GM19239 (cell line): Measurements from ENCODE around the gene CYTH4.
A peak's percentile ranks its signal among the peaks of the same experiment; 100 is the strongest.
"Not testable (repeated sequence)": the region's sequence is repeated elsewhere in the genome, so short reads cannot be mapped to it uniquely, and the experiment has no call there.

Source experiments
- DNase-seq: peaks from one replicate; pipeline ENCODE4 v3.0.0; 2011; ENCODE audit warnings: low spot score; ENCODE audit not compliant: insufficient read length
- FAIRE-seq: peaks from 2 replicates; lab custom pipeline; 2011; peaks lifted over from hg19 to GRCh38; lab: Jason Lieb, UNC

Gene CYTH4

DNA sequence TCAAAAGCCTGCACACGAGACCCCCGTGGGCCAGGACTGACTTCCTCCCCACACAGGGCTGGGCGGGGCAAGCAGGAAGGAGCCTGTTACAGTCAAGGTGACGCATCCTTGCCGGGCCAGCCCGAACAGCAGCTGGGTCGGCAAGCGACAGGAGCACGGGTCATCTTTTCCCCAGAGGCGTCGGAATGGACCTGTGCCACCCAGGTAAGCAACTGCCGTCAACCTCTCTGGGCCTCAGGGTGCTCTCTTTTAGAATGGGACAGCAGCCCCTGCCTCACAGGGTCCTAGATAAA lies at the start of gene CYTH4:
TSS of gene CYTH4 (plus strand) at position 124 of the 293 bp plus-strand sequence. CDS start at position 186, 62 bp downstream.
- FAIRE-seq, result peak; percentile 97
- peak; percentile 59 for DNase-seq

GRCh38 chr22:37233371-37233750 lies 48.9 kb upstream of the CYTH4 start:
- not testable (repeated sequence) for DNase-seq, FAIRE-seq

GRCh38 chr22:37233751-37234631 lies 48.3 kb upstream of the CYTH4 start:
- no peak for DNase-seq
- no peak for FAIRE-seq

- DNase-seq (no peak), FAIRE-seq (no peak)
These were observed 47.3 kb upstream of the CYTH4 start for GRCh38 chr22:37234736-37235711.

GRCh38 chr22:37235897-37236607 lies 46.3 kb upstream of the CYTH4 start:
- FAIRE-seq (no peak), DNase-seq (no peak)

DNA sequence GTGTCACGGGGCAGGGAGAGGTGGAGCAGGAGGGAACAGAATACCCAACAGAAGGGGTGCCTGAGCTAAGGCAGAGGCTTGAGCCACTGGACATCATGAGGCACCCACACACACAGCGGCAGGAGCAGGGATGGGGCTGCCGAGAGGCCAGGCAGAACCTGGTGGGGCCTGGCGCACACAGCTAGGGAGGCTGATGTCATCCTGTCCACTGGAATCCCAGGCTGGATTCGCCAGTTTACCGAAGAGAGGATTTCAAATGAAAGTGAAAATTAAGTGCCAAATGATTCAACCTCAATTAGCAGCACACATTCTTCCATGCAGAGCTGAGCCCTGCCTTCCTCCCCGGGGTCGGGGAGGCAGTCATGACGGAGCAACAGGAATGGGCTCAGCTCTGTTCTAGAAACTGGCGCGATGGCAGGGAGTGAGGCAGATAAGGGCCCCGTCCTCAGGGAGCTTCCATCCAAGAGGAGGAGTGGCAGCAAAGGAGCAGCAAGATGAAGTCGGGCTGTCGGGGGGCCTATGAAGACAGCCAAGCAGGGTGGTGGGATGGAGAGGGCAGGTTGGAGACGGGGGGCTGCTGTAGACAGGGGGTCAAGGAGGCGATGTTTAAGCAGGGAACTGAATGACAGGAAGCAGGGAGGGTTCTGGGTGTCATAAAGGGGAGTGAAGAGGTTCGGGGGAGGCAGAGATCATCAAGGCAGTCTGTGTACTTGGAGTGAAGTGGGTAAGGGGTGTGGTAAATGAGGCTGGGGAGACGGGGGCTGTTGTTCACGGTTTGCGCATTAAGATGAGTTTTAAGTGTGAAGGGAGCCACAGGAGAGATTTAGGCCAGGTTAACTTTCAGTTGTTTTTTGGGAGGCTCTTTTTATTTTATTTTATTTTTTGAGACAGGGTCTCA lies 44.7 kb upstream of the CYTH4 start:
- DNase-seq (no peak), FAIRE-seq (no peak)

GRCh38 chr22:37239336-37240239 lies 42.7 kb upstream of the CYTH4 start:
- DNase-seq, result no peak

GRCh38 chr22:37240240-37240940 lies 41.9 kb upstream of the CYTH4 start:
- DNase-seq (no peak), FAIRE-seq (no peak)

More at GRCh38 chr22:37239336-37240239, 42.7 kb upstream of the CYTH4 start:
- peak; percentile 52 for FAIRE-seq

- no peak for DNase-seq
- no peak for FAIRE-seq
These were observed 41.4 kb upstream of the CYTH4 start for GRCh38 chr22:37240941-37241320.

DNA sequence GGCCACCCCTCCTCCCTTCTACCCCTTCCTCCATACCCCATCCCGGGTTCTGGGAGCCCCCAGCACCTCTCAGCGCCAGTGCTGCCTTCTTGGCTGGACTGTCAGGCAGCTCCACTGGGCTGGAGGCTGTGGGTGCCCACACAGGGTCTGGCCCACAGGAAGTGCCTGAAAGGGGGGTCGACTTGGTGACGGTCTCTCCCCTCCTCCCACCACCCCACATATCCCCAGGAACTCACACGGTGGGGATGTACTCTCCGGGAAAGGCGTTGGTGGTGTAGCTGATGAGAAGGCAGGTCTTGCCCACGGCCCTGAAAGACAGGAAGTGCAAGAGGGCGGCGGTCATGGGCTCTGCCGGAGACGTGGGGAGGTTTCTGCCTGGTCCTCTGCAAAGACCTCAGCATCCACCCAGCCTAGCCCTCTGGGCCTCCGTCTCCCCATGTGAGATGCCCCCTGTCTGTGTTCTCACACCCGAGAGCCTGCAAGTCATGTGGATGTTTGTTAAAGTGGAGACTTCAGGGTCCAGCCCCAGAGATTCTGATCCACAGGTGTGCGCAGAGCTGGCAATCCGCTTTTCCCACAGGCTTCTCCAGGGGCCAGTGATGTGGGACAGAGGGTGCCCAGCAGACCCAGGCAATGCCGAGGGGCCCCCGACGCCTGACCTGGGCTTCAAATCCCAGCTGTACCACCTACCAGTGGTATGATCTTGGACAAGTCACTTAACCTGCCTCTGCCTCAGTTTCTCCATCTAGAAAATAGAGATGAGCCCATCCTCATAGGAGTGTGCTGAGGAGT lies 40.8 kb upstream of the CYTH4 start:
- DNase-seq (no peak), FAIRE-seq (no peak)

DNA sequence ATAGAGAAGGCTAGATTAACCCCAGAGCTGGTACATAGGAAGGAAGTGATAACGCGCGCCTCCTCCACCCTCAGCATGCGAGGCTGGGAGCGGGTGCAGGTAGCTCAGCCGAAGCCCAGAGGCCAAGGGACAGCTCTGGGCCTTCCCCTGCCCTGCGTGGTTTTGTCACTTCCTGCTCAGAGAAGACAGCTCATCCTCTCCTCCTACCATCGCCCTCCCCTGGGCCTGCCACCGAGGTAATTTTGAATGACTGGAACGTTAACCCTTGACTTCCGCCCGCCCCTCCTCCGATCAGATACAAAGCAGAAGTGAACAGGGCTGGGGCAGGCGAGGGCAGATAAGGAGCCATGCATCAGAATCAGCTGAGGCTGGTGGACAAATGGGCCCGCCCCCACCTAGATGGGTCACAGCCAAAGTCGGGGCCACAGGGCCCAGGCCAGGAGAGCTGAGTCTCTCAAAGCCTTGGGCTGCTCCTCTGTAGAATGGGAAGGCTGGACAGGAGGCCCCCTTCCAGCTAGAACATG lies 39.9 kb upstream of the CYTH4 start:
- FAIRE-seq (peak; percentile 100), DNase-seq (peak; percentile 86)

- no peak for DNase-seq
- FAIRE-seq, result peak; percentile 83
These were observed 38.8 kb upstream of the CYTH4 start for GRCh38 chr22:37243402-37244113.

DNA sequence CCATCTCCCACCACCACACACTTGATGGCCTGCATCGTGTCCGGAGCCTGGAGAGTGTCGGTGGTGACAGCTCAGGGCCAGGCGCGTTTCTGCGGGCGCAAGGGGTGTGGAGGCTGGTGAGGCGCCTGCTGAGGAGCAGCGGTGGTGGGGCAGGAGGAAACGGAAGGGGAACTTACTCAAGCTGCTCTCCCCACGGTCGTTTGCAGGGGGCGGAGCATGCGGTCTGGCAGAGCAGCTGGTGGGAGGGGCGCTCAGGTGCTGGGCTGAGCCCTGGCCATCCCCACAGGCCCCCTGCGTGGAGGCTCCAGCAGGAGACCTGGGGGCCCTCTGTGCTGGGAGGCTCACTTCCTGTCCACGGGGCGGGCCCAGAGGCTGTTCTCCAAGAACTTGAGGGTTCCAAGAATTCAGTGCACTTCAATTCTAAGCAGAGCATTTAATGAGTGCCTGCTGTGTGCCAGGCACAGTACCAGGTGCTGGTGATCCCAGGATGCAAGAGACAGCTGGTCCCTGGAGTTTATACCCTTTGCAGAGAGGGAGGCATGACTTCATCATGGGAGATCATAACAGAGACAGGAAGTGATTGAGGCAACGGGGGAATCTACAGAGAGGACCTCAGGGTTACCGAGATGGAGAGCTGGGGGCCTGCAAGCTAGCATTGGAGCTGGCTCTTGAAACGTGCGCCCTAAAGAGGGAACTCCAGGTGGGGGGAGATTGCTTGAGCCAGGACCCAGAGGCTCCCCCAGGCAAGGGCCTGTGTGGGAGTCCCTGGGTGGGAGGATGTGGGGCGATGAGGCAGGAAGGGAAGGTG lies 38.0 kb upstream of the CYTH4 start, which contains the start of gene RAC2:
TSS of gene RAC2 (minus strand) at position 156 of the 808 bp plus-strand sequence. CDS start at position 35, 121 bp downstream.
- FAIRE-seq (peak; percentile 98), DNase-seq (no peak)

DNA sequence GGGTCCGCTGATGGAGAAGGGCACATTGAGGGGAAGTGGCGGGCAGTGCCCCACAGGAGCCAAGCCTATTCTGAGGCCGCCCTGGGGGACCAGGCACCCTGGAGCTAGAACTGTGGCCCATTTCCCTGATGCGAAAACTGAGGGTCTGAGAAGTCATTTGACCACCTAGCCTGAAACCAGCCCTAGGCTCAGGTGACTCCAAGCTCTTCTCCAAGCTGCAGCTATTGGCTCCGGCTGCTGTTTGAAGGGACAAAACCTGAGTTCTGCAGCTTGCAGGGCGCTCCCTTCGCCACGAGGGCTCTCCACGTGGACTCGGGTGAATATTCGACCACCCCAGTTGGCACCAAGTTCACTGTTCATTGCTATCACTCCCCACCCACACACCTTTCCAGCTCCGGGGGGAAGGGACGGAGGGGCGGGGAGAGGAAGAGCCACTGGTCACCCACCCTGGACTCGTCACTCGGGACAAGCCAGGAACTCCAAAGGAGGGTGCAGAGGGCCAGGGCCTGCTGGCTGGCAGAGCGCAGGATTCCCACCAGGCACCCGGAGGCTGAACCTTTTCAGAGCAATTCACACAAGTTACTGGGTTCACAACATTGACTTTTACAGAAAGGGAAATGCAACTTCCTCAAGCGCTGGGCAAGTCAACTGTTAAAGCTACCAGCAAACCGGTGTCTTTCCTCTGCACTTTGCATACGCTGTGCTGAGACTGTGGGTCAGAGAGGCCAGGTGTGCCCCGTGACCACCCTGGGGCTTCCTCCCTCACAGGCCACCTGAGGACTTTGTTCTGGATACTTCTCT lies 37.2 kb upstream of the CYTH4 start:
- DNase-seq, result no peak
- FAIRE-seq, result peak; percentile 97
